KG1 (cell line): ENCODE results near the gene ARHGEF5.
"Not testable (repeated sequence)": the region's sequence is repeated elsewhere in the genome, so short reads cannot be mapped to it uniquely, and the experiment has no call there.

Experiments used
- DNase-seq: peaks from one replicate; lab custom pipeline; 2025; lab: John Stamatoyannopoulos, UW

The ARHGEF5 gene

DNA sequence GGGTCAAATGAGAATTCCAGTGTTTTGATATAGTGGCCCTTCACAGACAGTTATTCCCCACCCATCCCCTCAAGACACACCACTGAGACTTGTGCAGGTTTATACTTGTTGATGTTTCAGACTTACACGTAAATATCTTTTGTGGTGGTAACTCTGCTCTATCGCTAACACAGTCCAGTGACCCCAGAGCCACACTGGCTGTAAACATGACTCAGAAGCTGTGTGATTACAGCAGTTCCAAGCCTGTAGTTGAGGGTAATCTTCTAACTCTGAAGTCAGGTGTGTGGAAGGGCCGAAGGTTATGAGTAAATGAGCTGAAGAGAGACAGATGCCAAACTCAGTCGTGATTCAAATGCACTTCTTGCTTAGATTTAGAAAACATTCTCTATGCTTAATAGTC lies 28.9 kb downstream of the ARHGEF5 start:
- DNase-seq: no peak

DNA sequence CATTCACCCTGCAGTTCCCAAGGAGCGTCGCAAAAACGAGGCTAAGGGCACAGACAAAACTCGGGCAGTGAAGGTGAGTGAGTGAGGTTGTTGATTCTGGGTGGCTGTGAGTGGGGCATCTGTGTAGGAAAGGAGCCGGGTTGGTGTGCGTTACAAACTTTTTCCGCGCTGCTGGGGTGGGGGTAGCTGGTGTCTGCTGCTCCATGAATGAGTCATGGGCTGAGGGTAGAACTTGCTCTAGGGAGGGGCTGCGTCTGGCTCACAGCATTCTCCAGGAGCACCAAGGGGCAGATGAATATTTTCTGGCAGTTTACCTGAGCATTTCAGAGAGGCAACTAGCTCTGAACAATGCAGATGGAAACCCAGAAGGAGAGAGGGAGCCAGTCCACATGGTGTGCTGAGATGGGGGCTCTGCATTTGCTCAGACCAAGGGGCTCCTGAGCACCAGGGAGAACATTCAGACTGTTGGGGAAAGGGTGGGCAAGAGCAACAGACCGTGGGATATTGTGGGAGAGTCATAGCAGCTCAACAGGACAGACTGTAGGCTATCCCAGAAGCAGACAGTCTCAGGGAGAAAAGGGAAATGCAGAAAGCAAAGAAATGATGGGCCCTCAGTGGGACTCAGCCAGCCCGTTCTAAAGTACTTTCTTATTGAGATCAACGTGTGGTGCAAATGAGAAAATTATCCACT lies 29.5 kb downstream of the ARHGEF5 start:
- DNase-seq: no peak

DNA sequence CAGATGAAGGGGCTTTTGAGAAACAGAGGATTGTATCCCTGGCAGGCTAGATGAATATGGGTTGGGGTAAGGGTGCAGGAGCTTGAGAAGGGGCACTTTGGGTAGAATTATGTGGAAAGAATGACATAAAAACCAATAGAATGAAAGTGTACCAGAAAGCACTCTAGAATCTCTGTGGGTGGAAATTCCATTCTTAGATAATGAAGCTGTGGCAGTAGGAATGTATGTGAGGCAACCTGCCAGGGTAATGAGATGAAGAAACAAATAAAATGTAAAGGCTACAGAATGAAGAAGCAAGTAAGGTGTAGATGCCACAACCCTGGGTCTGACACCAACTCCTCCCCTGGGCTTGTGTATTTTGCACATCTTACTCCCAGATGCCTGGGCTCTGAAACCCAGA lies 31.5 kb downstream of the ARHGEF5 start:
- DNase-seq: no peak

DNA sequence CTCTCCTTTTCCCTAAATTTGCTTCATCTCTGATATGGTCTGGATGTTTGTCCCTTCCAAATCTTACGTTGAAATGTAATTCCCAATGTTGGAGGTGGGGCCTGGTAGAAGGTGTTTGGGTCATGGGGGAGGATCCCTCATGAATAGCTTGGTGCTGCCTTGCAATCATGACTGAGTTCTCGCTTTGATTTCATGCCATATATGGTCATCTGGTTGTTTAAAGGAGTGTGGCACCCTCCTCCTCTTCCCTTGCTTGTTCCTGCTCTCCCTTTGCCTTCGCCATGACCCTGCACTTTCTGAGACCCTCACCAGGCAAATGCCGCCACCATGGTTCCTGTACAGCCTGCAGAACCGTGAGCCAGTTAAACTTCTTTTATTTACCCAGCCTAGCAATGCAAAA lies 33.7 kb downstream of the ARHGEF5 start:
- no peak for DNase-seq

DNA sequence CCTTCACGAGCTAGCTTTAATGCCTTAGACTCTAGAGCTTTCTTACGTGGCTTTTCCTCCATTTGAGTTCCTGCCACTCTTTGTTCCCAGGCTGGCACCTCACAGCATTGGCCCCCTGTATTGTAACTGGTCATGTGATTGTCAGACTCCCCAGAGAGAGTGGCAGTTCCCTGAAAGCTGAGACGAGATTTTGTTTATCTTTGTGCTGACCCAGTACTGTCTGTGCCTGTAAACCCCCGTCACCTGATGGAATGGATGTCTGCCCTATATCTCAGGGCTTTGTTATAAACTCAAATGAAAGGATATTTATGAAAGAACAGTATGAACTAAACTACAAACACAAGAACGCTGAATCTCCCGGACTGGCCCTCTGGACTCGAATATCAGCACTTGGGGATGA lies 35.3 kb downstream of the ARHGEF5 start:
- no peak for DNase-seq

DNA sequence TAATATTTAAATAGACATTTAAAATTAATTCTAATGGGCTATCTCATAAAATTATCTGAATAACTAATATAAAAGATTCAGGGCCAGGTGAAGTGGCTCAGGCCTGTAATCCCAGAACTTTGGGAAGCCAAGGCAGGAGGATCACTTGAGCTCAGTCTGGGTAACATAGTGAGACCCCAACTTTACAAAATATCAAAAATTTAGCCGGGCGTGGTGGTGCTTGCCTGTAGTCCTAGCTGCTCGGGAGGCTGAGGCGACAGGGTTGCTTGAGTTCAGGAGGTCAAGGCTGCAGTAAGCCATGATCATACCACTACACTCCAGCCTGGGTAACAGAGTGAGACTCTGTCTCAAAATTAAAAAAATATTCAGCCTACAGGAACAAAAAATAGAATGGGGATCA lies 35.8 kb downstream of the ARHGEF5 start:
- no peak for DNase-seq

DNA sequence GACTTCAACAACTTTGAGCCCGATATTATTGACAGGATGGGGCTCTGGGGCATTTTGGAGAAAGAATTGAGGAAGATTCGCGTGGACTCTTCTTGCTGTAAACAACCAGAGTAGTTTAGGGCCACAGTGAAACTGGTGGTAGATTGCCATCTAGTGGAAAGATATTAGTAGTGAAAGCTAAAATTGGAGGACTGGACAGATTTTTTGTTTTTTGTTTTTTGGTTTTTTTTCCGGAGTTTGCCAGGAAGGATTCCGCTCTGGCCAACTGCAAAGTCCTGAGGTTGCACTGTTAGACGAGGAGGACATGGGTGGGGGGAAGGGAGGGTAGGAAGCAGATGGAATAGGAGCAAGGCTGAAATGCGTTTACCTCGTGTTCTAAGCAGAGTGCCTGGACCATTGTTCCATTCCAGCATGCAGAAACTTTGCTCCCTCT lies 36.6 kb downstream of the ARHGEF5 start:
- no peak for DNase-seq

DNA sequence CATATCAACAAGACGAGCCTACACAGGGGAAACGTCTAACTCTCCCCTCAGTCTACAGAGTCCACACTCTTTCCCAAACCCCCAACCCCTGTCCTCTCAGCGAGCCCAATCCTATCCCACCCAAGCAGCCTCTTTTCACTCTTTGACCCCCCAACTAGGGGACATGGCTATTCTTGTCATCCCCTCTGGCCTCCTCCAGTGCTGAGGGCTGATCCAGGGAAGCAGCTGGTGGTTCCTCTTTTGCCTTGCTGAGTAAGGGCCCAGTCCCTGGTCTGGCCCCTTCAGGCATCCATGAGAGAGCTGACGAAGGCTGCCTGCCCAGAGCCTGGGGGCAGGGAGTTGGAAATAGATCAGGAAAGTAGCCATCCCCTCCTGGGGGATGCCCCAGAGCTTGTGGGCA lies 41.9 kb downstream of the ARHGEF5 start:
- DNase-seq: no peak

DNA sequence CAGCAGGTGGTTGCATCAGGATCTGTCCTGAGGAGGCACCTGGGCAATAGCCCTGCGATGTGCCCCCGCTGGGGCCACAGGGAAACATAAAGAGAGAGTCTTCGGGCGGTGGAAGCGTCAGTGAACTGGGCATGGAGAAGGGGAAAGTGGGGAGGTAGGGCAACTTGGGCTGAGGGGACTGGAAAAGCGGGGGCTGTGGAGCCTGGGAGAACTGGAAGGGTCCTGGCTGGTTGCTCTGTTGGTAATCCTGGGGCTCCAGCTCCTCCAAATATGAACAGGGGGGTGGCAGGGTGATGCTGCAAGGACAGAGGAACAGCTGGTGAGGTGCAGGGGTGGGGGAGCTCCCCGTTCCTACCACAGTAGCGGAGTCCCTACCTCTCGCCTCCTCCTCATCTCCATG lies 43.1 kb downstream of the ARHGEF5 start:
- DNase-seq: no peak

DNA sequence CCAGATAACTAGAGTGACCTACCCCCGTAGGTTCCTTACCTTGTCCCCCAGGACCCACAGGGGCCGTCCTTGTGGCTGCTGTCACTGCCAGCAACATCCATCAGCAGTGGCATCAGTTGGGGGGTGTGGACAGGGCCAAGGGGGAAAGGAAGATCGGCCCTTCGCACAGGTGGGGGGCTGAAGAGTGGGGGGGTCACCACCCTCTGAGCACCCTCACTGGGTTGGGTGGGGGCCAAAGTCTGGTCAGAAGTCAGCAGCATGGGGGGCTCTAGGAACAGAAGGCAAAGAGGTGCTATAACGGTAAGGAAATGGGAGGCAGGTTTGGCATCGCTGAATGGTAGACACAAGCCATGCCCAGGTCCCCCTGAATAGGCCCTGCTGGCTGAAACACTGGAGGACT lies 43.7 kb downstream of the ARHGEF5 start:
- DNase-seq: no peak

DNA sequence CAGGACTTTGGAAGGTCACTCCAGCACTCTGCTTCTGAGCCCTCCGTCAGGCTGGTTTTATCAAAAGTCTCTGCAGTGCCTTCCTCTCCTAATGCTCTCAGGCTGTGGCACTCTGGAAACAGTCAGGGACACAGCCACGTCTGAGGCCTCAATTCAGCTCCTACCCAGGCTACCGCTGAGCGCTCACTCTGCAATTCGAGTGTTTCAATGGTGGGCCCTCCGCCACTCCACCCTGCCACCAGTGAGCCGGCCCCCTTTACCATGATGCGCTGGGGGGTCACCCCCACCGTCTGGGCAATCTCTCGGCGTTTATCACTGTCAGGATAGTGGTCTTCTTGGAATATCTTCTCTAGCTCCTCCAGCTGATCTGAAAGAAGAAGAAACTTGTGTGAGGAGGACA lies 44.7 kb downstream of the ARHGEF5 start:
- DNase-seq: no peak

DNA sequence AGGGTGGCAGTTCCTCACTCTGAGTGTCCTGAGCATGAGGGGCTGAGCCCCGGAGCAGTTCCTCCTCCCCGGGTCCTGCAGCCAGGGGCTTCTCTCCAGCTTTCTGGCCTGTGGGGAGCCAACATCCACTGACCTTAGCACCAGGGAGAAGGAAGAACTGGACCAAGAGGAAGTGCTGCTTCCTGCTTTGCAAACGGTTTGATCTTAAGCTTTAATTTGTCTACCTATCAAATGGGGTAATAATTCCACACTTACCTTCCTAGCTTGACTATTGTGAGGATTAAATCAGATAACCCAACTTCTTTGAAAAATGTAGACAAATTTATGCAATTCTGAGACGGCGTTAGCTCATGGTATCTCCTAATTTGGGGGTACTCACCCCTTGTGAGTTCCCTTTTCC lies 46.3 kb downstream of the ARHGEF5 start:
- DNase-seq: no peak

DNA sequence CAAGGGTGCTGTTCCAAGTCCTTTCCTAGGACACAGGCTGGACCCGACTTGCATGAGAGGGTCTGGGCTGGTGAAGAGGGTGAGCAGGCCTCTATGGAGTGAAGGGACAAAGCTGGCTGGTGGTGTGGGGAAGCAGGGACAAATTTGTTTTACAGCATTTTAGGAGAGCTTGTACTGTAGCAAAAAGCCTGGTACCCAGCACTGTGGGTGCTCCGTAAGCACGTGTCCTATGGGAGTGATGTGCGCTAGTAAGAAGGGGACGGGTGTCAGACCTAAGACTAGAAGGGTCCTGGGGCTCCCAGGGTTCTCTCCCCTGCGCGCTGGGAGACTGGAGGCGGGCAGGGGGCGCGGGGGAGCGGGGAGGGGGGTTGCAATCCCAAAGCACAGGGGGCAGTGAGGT lies 47.9 kb downstream of the ARHGEF5 start:
- DNase-seq: no peak

DNA sequence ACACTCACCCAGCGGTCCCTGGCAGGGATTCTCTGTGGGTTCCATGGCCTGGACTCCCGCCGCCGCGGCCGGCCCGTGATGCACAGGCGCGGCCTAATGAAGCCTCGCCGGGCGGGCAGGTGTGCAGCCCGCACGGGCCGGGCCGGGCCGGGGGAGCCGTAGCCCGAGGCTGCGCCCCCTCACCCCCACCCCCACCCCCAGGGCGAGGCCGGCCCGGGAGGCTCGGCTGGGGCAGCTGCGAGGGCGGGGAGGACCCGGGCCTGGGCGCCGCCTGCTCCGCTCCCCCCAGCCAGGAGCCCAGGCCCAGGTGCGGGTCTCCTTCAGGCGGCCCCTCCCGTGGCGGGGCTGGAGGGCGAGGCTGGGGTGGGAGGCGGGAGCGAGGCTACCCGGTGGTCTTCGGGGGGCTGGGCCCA lies 48.5 kb downstream of the ARHGEF5 start, which contains the start of gene NOBOX:
Gene NOBOX (minus strand): TSS at position 45 of the 413 bp plus-strand sequence.
- no peak for DNase-seq

DNA sequence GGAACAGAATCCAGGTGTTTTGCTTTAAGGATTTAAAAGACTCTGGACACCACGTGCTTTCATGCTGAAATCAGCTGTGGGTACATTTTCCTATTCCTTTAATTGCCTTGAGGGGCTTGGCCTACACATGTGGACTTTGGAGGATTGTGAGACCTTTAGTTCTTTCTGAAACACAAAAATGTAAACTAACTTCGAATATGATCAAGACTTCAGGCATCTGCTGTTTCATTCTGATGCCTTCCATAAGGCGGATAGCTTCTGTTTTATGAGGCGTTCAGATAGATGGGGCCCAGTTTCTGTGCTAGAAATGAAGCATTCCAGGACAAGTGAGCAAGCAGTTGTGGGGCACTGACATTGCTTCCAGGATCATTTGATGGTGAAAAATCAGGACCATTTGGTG lies 49.7 kb downstream of the ARHGEF5 start:
- no peak for DNase-seq

DNA sequence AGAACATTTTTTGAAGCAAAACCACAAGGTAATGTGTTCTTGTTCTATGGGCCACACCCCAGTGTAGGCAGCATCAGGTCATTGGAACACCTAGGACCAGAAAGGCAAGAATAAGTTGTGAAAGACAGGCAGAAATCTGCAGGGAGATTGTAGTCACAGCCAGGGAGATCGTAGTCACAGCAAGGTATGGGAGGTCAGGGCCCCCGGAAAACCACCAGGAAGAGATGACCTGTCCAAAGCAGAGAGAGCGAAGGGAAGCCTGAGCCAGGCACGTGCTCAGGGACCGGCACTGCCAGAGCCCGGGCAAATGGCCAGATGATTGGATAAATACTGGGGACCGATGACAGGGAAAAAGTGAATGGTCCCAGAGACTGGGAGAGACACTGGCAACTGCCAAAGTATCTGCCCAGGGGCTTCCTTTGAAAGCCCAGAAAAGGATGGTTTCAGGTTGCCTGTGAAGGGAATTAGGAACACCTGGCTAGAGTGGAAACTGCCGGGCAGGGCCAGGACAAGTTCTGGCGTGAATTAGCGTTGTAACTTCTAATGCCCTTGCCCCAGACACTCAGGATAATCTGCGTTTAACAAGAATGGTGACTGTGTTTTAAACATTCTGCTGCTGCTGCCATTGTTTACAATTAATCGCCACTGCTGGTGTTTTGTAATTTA lies 52.2 kb downstream of the ARHGEF5 start:
- DNase-seq: no peak

DNA sequence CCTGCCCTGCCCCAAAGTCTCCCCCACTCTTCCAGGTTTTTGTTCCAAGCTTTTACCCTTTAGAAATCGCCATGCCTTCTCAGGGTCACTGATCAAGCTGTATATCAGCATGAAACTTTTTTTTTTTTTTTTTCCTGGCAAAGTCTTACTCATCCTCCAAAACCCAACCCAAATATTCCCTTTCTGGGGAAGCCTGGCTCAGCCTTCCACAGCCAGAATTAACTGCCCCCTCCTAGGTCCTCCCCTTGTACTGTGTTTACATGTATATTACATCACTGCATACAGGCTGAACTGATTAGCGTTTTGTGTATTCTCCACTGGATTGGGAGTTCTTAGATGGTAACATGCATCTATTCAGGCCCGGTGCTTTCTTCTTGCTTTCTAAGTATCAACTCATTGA lies 52.9 kb downstream of the ARHGEF5 start:
- no peak for DNase-seq

DNA sequence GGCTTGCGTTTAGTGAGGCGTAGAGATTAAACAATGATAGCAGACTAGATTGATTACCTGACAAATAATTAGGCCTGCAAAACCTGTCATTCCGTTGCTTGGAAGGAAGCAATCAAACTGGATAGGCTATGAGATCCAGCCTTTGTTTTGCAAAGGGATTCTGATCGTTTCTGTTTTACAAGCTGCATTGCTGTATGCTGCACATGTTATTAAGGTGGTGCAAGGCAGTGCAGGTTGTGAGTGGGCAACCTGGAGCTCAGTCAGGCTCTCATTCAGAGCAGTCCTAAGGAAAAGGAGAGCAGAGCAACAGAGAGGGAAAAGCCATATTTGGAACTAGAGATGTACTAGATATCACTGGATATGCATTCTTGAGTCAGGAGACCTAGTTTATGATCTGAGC lies 55.2 kb downstream of the ARHGEF5 start:
- DNase-seq: no peak

DNA sequence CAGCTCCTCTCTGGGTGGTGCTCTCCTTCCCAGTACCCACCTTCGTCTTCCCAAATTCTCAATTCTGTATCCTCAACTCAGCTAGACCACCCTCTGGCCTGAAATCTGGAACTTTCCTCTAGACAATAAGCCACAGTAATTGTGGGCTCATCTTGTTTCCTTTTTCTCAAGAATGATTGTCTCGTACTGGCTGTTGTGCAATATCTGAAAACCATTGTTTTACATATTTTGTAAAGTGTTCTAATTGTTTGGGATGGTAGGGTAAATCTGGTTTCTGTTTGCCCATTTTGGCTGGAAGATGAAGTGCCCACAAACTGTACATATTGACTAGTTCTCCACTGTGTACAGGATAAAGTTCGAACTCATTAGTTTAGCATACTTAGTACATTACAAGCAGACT lies 59.6 kb downstream of the ARHGEF5 start:
- no peak for DNase-seq

DNA sequence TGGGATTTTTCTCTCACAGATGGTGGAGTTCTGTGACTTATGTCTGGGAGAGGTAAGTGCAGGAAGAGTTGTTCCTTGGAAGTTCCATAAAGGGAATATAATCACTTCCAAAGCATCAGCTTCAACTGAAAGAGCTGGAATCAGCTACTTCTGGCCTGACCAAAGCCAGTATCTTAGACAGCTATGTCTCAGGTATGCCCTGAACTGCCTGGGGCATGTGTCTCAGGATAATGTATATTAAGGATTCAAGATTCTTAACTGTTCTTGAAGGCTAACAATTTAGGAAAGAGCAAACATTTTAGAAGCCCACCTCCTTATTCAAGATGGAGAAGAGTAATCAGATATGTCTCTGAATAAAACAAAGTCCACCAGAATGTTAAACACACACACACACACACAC lies 60.7 kb downstream of the ARHGEF5 start:
- DNase-seq: no peak

DNA sequence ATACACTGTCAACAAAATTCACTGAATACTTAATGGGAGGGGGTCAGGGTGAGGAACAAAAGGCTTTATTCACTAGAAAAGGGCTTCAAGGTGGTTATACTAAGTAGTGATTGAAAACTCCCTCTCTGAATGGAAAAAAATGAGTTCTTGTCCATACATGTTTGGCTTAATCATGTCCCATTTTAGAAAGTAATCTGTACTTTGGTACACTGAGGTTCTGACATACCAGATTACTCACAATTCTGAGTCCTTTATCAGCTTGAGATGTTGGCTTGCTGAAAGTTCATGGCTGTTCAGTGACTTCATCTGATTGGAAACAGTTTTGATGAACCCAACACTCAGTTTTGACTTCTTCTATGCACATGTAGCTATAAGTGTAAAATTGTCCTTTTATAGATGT lies 61.1 kb downstream of the ARHGEF5 start:
- DNase-seq: no peak

DNA sequence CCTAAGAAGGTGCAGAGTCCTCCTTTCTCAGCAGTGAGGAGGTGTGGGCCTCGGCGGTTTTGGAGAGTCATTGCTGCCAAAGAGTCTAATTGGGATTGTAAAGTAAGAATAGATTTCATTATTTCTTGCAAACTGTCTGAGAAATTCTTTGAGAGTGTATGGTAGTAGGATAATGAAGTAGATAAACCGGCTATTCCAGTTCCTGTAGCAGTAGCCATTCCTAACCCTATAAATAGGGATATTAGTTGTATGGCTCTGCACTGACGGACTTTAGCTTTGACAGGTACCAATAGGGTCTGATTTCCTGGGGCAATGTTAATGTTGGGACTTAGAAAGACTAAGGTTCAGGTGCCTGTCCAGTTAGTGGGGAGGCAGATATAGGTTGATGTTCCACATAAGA lies 63.7 kb downstream of the ARHGEF5 start:
- not testable (repeated sequence) for DNase-seq

DNA sequence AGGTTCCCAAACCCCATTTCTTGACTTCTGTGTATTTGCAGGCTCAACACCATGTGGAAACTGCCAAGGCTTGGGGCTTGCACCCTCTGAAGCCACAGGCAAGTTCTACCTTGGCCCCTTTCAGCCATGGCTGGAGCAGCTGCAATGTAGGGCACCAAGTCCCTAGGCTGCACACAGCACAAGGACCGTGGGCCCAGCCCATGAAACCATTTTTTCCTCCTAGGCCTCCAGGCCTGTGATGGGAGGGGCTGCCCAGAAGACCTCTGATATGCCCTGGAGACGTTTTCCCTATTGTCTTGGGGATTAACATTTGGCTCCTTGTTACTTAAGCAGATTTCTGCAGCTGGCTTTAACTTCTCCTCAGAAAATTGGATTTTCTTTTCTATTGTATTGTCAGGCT lies 72.3 kb downstream of the ARHGEF5 start:
- not testable (repeated sequence) for DNase-seq

DNA sequence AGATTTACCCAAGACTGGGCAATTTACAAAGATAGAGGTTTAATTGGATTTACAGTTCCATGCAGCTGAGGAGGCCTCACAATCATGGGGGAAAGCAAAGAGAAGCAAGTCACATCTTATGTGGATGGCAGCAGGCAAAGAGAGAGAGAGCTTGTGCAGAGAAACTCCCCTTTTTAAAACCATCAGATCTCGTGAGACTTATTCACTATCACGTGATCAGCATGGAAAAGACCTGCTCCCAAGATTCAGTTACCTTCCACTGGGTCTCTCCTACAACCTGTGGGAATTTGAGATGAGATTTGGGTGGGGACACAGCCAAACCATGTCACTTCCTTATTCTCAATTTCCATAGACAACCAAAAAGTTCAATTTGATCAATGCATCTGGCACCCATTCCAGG lies 73.2 kb downstream of the ARHGEF5 start:
- DNase-seq: no peak
